Activated gamma-delta T cell (primary cell): Measurements from ENCODE around the gene OR11L1.

ENCODE experiments used
- DNase-seq: peaks from one replicate; lab custom pipeline; 2025; lab: John Stamatoyannopoulos, UW
- total RNA-seq, 2 donors: gene quantifications; one replicate each; lab custom pipeline; 2026; lab: John Stamatoyannopoulos, UW

OR11L1 gene
- 0 reads per million in 2 donors for total RNA-seq

- DNase-seq = no peak
These were observed at the start of gene OR11L1 for GRCh38 chr1:247841796-247842195. OR11L1 (minus strand) TSS chr1:247841896; CDS start chr1:247841896, 0 bp downstream.

DNA sequence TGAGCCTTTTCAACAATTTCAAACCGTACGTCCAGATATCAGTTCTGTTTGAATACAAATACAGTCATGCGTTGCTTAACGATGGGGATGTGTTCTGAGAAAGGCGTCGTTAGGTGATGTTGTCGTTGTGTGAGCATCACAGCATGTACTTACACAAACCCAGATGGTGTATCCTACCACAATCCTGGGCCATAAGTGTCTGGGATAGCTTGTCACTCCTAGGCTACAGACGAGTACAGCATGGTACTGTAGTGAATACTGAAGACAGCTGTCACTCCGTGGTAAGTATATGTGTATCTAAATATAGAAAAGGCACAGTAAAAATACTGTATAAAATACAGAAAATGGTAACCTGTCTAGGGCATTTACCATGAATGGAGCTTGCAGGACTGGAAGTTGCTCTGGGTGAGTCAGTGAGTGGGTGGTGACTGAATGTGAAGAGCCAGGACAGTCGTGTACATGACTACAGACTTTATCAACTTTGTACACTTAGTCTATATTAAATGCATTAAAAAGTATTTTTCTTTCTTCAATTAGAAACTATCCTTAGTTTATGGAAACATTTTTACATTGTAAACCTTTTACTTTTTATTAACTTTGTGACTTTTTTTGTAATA lies 43.2 kb upstream of the OR11L1 start:
- no peak for DNase-seq

GRCh38 chr1:247883346-247883745 lies 41.6 kb upstream of the OR11L1 start:
- no peak for DNase-seq

DNA sequence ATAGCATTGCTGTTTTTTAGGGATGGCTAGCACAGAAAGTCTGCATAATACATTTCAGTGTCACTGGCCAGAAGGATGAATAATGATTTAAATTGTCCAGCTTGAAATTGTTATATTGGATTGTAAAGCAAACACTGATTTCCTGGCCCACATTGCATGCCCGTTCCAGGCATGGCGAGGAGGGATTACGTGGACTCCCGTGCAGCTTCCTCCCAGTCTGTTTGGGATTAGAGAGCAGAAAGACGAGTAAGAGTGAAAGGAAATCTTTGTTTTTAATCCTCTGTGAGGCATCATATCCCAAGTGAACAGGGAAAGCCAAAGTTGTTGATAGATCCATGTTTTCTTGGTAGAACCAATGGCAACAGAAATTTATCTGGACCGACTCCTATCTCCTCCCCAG lies 23.7 kb upstream of the OR11L1 start:
- DNase-seq = no peak

GRCh38 chr1:247864644-247865043 lies 22.9 kb upstream of the OR11L1 start:
- DNase-seq = no peak

- no peak for DNase-seq
These were observed 21.1 kb upstream of the OR11L1 start for GRCh38 chr1:247862756-247863155.

DNA sequence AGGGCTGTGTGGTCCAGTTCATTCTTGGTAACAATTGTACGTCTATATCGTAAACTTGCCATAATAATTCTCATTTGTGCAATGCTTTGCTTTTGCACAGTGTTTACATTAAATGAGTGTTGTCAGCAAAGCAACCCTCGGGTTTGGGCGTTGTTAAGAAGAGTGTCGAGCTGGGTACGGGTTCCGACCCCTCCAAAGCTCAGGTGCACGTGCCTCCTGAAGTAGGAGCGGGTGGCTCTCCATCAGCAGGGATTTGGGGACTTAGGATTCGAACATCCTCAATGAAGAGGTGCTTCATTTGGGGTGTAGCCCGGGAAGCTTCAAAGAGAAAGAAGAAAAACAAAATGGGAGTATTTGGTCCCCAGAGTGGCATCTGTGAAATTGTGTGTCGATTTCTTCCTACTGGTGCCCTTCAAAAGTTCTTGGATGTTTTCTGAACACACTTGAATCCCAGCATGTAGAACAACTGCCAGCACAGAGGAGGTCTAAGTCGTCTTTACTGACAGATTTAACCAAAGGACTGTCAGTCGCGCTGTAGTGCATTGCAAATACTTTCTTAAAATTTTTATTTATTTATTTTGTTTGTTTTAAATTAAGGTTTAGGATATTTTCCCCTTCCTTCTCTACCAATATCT lies 16.4 kb upstream of the OR11L1 start:
- no peak for DNase-seq

DNA sequence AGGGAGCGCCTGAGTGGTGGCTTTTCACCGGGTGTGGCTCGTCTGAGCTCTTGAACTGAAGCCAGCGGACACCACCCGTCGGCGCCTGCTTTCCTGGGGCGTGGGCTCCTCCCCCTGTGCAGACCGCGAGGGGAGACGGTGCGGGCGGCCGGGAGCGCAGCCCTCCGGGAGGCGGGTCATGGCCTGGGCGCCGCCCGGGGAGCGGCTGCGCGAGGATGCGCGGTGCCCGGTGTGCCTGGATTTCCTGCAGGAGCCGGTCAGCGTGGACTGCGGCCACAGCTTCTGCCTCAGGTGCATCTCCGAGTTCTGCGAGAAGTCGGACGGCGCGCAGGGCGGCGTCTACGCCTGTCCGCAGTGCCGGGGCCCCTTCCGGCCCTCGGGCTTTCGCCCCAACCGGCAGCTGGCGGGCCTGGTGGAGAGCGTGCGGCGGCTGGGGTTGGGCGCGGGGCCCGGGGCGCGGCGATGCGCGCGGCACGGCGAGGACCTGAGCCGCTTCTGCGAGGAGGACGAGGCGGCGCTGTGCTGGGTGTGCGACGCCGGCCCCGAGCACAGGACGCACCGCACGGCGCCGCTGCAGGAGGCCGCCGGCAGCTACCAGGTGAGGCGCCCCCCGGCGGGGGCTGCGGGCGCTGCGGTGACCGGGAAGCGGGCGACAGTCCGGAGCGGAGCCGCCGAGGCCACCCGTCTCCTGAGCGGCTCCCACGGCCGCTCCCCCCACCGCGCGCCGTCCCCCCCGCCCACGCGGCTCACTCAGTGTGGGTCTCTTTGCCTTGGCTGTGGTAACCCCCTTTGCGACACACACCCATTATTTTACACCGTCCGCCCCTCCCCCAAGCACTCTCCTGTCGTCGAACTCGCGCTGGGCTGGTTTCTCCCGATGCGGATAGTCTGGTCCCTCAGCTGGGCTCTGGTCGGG lies 15.6 kb upstream of the OR11L1 start, which contains the start of gene TRIM58:
Gene TRIM58 (plus strand): TSS at position 119 of the 916 bp plus-strand sequence. CDS start 60 bp downstream, at position 179.
- DNase-seq = no peak

DNA sequence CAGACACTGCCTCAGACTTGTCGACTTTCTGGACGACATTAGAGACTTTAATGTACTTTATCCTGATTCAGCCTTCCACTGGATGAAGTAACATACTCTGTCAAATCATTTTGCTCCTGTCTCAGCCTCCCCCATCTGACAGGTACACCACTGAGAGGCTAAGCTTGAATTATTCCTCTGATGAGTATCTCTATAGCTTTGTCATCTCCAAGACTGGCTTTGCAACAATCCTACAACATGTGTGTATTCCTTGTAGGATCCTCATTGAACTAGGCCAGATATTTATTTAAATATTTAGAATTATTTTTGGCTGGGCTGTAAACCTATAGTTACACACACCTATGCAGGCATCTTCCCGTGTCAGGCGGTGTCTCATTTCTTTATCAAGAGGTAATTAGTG lies 14.2 kb upstream of the OR11L1 start:
- no peak for DNase-seq

DNA sequence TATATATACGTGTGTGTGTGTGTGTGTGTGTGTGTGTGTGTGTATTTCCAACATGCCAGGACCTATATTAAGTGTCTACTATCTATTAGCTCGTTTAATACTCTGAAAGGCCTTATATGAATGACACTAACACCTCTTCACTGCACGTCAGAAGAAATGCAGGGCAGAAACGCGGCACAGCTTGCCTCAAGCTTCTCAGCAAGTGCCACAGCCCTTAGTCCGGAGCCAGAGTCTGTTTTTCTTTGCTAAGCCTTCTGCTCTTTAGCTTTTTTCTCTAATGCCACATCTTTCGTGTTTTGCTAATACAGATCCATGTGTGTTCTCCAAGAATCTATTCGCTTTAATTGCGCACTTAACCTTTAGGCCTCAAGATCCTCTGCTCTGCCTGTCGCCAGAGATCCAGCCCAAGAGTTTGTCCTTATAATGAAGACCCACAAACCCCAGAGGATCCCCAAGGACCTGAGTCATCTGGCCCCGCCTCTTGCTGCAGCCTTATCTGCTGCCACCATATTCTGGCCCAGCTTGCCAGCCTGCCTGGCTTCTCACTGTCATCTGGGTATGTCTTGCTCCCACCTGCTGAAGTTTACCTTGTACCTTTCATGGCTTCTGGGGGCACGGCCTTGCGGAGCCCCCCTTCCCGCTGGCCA lies 13.3 kb upstream of the OR11L1 start:
- no peak for DNase-seq

- DNase-seq = no peak
These were observed 7.9 kb upstream of the OR11L1 start for GRCh38 chr1:247849616-247850015.

- no peak for DNase-seq
These were observed 6.7 kb upstream of the OR11L1 start for GRCh38 chr1:247848346-247848745.

- DNase-seq = no peak
These were observed 4.0 kb upstream of the OR11L1 start for GRCh38 chr1:247845693-247846017.

DNA sequence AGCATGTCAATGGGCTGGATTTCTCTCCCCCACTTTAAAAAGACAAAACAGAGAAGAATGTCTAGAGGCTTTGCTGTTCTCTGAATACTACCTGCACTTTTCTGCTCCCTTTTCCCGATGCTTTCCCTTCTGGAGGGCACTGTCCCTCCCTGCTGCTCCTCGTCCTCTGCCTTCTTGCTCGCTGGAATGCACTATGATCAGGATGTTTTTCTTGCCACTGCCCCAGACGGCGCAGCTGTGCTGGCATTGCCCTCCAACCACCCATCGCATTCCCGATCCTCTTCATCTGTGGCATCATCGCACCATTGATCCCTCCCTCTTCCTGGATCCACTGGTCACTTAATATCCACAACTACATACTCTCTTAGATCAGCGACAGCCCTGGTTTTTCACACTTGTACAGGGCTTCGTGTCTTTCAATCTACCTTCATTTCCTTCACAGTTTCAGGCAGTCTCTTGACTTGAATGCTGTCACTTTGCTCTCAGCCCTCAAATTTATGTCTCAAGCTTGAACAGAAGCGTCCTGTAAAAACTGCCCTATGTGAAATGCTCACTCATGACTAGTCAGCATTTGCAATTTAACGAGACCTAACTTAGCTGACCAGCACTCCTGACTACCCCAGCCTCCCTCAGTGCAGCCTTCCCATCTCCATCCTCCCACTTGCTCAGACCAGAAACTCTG lies 3.5 kb upstream of the OR11L1 start:
- DNase-seq = no peak

DNA sequence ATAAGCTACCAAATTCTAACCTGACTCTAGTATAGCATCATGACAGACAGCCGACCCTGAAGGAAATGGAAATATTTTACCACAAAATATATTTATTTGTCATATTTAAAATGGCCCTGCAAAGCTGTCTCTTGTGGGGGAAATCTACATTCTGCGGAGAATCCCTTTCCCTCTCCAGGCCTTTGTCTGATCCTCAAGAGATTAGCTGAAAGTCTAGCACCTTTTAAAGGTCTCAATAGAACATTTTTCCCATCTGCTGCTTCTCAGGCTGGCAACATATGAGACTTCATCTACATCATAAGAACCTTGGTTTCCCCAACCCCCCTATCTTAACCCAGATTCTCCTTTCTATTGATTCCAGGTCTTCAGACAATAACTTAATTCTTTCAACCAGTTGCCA lies 1.7 kb upstream of the OR11L1 start:
- DNase-seq = no peak

DNA sequence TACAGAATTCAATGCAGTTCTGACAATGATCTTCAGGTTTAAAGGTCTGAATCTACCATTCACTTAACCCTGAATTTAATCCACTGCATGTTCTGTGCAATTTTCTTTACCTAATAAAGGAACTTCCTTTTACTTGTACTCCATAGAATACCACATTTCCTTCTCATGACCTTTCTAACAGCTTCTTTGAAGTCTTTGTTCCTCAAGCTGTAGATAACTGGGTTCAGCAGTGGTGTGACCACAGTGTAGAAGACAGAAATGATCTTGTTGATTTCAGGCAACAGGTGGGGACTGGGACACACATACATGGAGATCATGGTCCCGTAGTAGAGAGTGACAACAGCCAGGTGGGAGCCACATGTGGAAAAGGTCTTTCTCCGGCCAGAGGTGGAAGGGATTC lies 878 bp downstream of the OR11L1 start:
- DNase-seq = no peak

DNA sequence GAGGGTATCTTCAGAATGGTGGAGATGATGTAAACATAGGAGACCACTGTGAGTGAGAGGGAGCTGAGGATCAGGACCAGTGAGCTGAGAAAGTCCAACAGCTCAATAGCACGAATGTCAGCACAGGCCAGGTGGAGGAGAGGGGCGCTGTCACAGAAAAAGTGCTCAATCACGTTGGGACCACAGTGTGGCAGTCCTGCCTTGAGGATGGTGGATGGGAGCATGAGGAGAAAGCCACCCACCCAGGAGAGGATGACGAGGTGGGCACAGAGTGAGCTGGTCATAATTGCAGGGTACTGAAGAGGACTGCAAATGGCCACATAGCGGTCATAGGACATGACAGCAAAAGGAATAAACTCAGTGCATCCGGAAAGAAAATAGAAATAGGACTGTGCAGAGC lies 8.1 kb downstream of the OR11L1 start:
- DNase-seq = no peak

GRCh38 chr1:247829656-247830055 lies 12.0 kb downstream of the OR11L1 start:
- DNase-seq = no peak

GRCh38 chr1:247825362-247825761 lies 16.3 kb downstream of the OR11L1 start:
- no peak for DNase-seq

DNA sequence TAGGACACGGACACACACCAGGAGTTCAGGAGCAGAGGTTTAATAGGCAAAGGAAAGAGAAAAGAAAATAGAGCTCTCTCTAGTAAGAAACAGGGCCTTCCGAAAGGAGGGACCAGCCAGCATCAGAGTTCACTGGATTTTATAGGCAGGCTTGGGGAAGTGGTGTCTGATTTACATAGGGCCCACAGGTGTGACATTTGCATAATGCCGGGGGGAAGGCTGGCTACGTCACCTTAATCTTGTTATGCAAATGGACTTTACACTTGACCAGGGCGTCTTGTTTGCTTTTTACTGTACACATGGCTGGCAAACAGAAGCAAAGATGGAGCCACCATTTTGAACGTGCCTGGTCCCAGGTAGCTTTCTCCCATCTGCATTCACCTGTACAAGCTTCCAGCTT lies 17.7 kb downstream of the OR11L1 start, which contains the start of gene OR14A16:
Gene OR14A16 (minus strand): TSS at position 97 of the 400 bp plus-strand sequence. CDS start 8,390 bp downstream, outside the sequence.
- no peak for DNase-seq

DNA sequence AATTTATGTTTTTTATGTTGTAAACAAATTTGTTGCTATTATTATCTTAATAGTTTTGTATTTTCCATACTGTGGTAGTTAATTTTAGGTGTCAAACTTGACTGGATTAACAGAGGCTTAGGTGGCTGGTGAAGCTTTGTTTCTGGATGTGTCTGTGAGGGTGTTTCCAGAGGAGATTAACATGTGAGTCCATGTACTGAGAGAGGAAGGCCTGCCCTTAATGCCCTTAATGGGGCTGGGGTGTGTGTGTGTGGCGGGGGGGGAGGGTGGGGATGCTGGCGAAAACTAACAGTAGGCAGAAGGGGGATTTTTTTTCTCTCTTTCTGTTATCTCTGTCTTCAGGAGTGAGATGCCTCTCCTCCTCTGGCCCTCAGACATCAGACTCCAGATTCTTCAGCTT lies 19.6 kb downstream of the OR11L1 start:
- no peak for DNase-seq

DNA sequence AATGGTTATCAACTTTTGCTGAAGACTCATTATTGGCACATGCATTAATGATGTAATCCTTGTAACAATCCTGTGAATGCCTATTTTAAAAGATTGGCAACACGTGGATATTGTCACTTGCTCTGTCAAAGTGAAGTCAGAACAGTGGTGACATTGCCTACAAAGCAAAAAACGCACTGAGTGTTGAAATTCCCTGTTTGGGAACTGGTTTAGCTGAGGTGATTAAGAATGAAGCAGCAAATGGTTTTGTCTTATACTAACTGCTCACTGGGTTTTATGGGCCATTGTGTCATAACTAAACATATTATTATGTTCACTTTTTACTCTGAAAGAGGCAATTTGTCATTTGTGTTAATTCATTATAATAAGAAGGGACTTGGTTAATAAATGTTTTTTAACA lies 29.1 kb downstream of the OR11L1 start:
- DNase-seq = no peak
